ENCODE results near the gene NPIPA8. TPM values are rescaled to one million over a fixed set of nuclear protein-coding genes. Genes with fewer than 3 reads are reported as not detected.
"Not testable (repeated sequence)": the region's sequence is repeated elsewhere in the genome, so short reads cannot be mapped to it uniquely, and the experiment has no call there.

Gene NPIPA8
- total RNA-seq, result not detected

DNA sequence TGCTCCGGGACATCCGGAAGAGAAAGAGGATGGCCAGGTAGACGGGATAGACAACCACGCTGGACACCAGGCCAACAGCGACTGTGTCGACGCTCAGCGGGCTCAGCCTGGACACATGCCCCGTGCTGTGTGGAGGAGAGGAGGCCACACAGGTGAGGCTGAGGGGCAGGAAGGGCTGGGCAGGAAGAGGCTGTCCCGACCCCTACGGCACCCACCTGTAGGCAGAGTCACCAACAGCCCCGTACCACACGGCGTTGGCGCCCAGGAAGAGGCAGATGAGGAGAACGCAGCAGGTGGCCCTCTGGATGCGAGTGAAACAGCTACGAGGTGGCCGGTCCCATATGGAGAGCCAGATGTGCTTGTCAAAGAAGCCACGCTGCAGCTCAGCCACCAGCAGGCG is at the start of gene NPIPA8:
NPIPA8 (minus strand) TSS at position 101 of the 400 bp plus-strand sequence. CDS start 4,074 bp downstream, outside the sequence.
- ATAC-seq (ENCODE audit: insufficient number of reproducible peaks, low FRiP score, low read depth); H3K4me3 ChIP-seq; H3K27ac ChIP-seq; H3K9me3 ChIP-seq; H3K4me1 ChIP-seq (ENCODE audit: control insufficient read depth in 1 of 2, low read depth in 2 of 2); H3K27me3 ChIP-seq (replicated peaks; ENCODE audit: insufficient read depth); DNase-seq (ENCODE audit: low spot score); H3K36me3 ChIP-seq: not testable (repeated sequence)

- H3K4me1 ChIP-seq (ENCODE audit: control insufficient read depth in 1 of 2, low read depth in 2 of 2); H3K4me3 ChIP-seq; H3K36me3 ChIP-seq; H3K27ac ChIP-seq; H3K27me3 ChIP-seq (replicated peaks; ENCODE audit: insufficient read depth); ATAC-seq (ENCODE audit: insufficient number of reproducible peaks, low FRiP score, low read depth); DNase-seq (ENCODE audit: low spot score); H3K9me3 ChIP-seq: not testable (repeated sequence)
Observed at GRCh38 chr16:18385285-18385684, 48.7 kb upstream of the NPIPA8 start.

DNA sequence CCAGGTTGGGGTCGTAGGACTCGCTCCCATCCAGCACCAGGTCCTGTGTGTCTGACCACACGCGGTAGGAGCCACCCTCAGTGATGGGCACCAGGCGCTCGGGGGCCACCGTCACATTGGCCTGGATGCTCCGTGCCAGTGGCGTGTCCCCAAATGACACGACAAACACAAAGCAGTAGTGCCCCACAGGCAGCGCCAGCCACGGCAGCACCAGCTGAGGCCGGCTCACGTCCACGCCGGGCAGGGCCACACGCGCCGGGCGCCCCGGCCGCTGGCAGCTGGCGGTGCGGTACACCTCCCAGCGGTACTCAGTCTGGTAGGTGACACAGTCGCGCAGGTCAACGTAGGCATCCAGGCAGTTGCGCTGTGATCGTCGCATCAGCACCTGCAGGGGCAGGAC is 48.3 kb upstream of the NPIPA8 start:
- H3K4me1 ChIP-seq (ENCODE audit: control insufficient read depth in 1 of 2, low read depth in 2 of 2); DNase-seq (ENCODE audit: low spot score); H3K9me3 ChIP-seq; H3K27ac ChIP-seq; H3K27me3 ChIP-seq (replicated peaks; ENCODE audit: insufficient read depth); ATAC-seq (ENCODE audit: insufficient number of reproducible peaks, low FRiP score, low read depth); H3K4me3 ChIP-seq; H3K36me3 ChIP-seq: not testable (repeated sequence)

DNA sequence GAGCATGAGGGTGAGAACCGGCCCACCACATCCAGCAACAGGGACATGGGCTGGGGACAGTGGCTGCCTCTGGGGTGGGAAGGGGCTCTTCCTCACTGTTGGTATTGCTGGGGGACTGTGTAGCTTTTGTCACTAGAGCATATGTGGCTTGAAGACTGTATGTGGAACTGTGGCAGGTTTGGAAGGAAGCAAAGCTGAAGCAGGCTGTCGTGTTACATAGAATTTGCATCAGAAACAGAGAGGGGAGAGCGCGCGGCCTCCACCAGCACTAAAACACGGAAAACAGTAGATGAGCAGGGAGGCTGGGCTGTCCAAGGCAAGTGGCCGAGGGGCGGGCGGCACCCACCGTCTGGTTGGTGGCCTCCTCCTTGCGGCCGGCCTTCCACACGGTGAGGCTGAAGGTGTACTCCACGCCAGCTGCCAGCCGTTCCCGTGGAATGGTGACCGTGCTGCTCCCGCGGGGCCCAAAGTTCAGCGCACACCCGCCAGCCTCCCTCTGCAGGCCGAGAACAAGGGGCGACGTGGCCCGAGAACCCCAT is 47.6 kb upstream of the NPIPA8 start:
- not testable (repeated sequence) for H3K27ac ChIP-seq; H3K27me3 ChIP-seq (replicated peaks; ENCODE audit: insufficient read depth); H3K4me1 ChIP-seq (ENCODE audit: control insufficient read depth in 1 of 2, low read depth in 2 of 2); H3K4me3 ChIP-seq; H3K9me3 ChIP-seq; DNase-seq (ENCODE audit: low spot score); H3K36me3 ChIP-seq; ATAC-seq (ENCODE audit: insufficient number of reproducible peaks, low FRiP score, low read depth)

GRCh38 chr16:18382696-18383095 is 46.2 kb upstream of the NPIPA8 start:
- not testable (repeated sequence) for H3K4me1 ChIP-seq (ENCODE audit: control insufficient read depth in 1 of 2, low read depth in 2 of 2); ATAC-seq (ENCODE audit: insufficient number of reproducible peaks, low FRiP score, low read depth); H3K4me3 ChIP-seq; H3K27ac ChIP-seq; H3K27me3 ChIP-seq (replicated peaks; ENCODE audit: insufficient read depth); H3K9me3 ChIP-seq; H3K36me3 ChIP-seq; DNase-seq (ENCODE audit: low spot score)

DNA sequence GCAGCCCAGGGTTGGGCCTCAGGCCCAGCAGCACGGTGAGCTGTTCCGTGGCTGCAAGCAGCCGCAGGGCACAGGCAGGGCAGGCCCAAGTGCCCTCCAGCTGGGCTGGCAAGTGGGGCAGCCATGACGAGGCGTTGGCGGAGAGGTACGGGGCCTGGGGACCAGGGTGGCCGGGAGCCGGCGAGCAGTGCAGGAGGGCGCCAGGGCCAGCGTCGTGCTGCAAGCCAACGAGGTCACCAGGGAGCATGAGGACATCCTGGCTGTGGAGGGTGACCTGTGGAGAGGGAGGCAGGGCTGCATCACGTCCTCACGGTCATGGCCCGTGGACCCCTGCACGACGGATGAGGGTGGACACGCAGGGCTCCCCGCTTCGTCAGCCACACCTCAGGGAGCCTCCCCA is 11.2 kb upstream of the NPIPA8 start:
- not testable (repeated sequence) for H3K4me1 ChIP-seq (ENCODE audit: control insufficient read depth in 1 of 2, low read depth in 2 of 2); H3K27ac ChIP-seq; H3K9me3 ChIP-seq; H3K36me3 ChIP-seq; DNase-seq (ENCODE audit: low spot score); H3K27me3 ChIP-seq (replicated peaks; ENCODE audit: insufficient read depth); ATAC-seq (ENCODE audit: insufficient number of reproducible peaks, low FRiP score, low read depth); H3K4me3 ChIP-seq

GRCh38 chr16:18346993-18347392 is 10.5 kb upstream of the NPIPA8 start:
- H3K9me3 ChIP-seq; H3K4me3 ChIP-seq; DNase-seq (ENCODE audit: low spot score): not testable (repeated sequence)

GRCh38 chr16:18344634-18345033 is 8.1 kb upstream of the NPIPA8 start:
- H3K4me1 ChIP-seq (ENCODE audit: control insufficient read depth in 1 of 2, low read depth in 2 of 2); DNase-seq (ENCODE audit: low spot score); H3K9me3 ChIP-seq; ATAC-seq (ENCODE audit: insufficient number of reproducible peaks, low FRiP score, low read depth); H3K27me3 ChIP-seq (replicated peaks; ENCODE audit: insufficient read depth); H3K27ac ChIP-seq; H3K4me3 ChIP-seq; H3K36me3 ChIP-seq: not testable (repeated sequence)

More at GRCh38 chr16:18346993-18347392, 10.5 kb upstream of the NPIPA8 start:
- not testable (repeated sequence) for H3K4me1 ChIP-seq (ENCODE audit: control insufficient read depth in 1 of 2, low read depth in 2 of 2); H3K36me3 ChIP-seq; ATAC-seq (ENCODE audit: insufficient number of reproducible peaks, low FRiP score, low read depth); H3K27ac ChIP-seq; H3K27me3 ChIP-seq (replicated peaks; ENCODE audit: insufficient read depth)

DNA sequence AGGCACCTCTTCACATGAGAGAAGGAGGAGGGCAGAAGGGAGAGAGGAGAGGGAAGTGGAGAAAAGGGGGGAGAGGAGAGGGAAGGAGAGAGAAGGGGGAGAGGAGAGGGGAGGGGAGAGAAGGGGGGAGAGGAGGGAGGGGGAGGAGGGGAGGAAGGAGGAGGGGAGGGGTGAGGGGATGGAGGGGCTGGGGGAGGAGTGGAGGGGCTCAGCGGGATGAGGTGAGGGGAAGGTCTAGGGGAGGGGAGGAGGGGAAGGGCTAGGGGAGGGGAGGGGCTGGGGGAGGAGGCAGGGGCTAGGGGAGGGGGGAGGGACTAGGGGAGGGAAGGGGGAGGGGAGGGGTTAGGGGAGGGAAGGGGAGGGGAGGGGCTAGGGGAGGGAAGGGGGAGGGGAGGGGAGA is 5.5 kb upstream of the NPIPA8 start:
- DNase-seq (ENCODE audit: low spot score); H3K36me3 ChIP-seq; H3K27me3 ChIP-seq (replicated peaks; ENCODE audit: insufficient read depth); H3K27ac ChIP-seq; ATAC-seq (ENCODE audit: insufficient number of reproducible peaks, low FRiP score, low read depth); H3K9me3 ChIP-seq; H3K4me1 ChIP-seq (ENCODE audit: control insufficient read depth in 1 of 2, low read depth in 2 of 2); H3K4me3 ChIP-seq: not testable (repeated sequence)

GRCh38 chr16:18341417-18341960 is 5.0 kb upstream of the NPIPA8 start:
- H3K4me1 ChIP-seq (ENCODE audit: control insufficient read depth in 1 of 2, low read depth in 2 of 2); ATAC-seq (ENCODE audit: insufficient number of reproducible peaks, low FRiP score, low read depth); H3K27ac ChIP-seq; H3K27me3 ChIP-seq (replicated peaks; ENCODE audit: insufficient read depth); DNase-seq (ENCODE audit: low spot score); H3K4me3 ChIP-seq; H3K9me3 ChIP-seq; H3K36me3 ChIP-seq: not testable (repeated sequence)

DNA sequence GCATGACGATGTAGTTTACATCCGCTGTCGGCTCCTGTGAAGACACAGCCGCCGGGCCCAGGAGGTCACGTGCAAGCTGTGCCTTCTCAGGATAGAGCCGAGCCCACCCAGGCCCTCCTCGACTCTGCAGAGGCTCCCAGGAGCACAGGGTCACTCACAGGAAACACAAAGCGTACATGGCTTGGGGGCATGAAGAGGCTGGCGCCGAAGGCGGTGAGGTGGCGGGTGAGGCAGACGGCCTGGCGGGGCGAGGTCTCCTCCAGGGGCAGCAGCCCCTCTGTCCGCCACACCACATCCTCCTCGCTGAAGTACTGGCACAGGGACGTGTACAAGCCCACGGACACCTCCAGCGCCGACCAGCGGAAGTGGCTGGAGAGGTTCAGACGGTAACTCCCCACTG is 2.7 kb upstream of the NPIPA8 start:
- not testable (repeated sequence) for H3K4me3 ChIP-seq; H3K27me3 ChIP-seq (replicated peaks; ENCODE audit: insufficient read depth); ATAC-seq (ENCODE audit: insufficient number of reproducible peaks, low FRiP score, low read depth); DNase-seq (ENCODE audit: low spot score); H3K4me1 ChIP-seq (ENCODE audit: control insufficient read depth in 1 of 2, low read depth in 2 of 2); H3K9me3 ChIP-seq; H3K36me3 ChIP-seq; H3K27ac ChIP-seq

- not testable (repeated sequence) for H3K4me3 ChIP-seq; H3K4me1 ChIP-seq (ENCODE audit: control insufficient read depth in 1 of 2, low read depth in 2 of 2); H3K36me3 ChIP-seq; H3K27ac ChIP-seq; ATAC-seq (ENCODE audit: insufficient number of reproducible peaks, low FRiP score, low read depth); DNase-seq (ENCODE audit: low spot score); H3K9me3 ChIP-seq; H3K27me3 ChIP-seq (replicated peaks; ENCODE audit: insufficient read depth)
Observed at GRCh38 chr16:18311811-18312210, 24.7 kb downstream of the NPIPA8 start.

DNA sequence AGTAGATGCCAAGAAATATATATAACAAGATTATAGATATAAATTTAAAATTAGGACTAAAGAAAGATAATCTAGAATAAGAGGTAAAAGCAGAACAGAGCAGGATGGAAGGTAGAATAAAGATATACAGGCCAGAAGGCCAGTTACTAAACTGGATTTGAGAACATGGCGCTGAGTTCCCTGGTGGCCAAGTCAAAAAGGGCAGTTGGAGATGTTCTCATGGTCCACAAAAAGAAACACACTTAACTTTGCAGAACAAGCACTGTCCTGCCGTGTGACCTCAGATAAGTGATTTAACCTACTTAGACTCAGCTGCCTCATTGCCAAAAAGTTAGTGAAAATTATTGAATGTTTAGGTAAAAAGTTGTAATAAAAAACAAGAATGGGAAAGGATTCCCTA is 27.4 kb downstream of the NPIPA8 start:
- not testable (repeated sequence) for H3K27me3 ChIP-seq (replicated peaks; ENCODE audit: insufficient read depth); H3K4me1 ChIP-seq (ENCODE audit: control insufficient read depth in 1 of 2, low read depth in 2 of 2); H3K4me3 ChIP-seq; ATAC-seq (ENCODE audit: insufficient number of reproducible peaks, low FRiP score, low read depth); H3K27ac ChIP-seq; DNase-seq (ENCODE audit: low spot score); H3K9me3 ChIP-seq; H3K36me3 ChIP-seq
